Cardiac fibroblast (primary cell): ENCODE results near the gene ZNF418.
A peak's percentile ranks its signal among the peaks of the same experiment; 100 is the strongest.

Experiments
- DNase-seq, 2 donors: peaks; one replicate each; pipeline versions ENCODE4 v3.0.0 to v3.0.0-alpha.2; 2010; ENCODE audit warnings: low read depth in 2 of 2
- H3K4me3 ChIP-seq, 2 donors: replicated peaks in 1 of 2; 1 replicate in 1 of 2; 2 replicates in 1 of 2; pipeline ENCODE4 v1.5.1; 2011; ENCODE audit warnings: low read depth in 2 of 2, low read length in 2 of 2, mild to moderate bottlenecking in 2 of 2, moderate library complexity in 1 of 2
- TF ChIP-seq, protein P1 (sequence below): IDR thresholded peaks from one replicate; pipeline ENCODE4 v1.5.1; 2011; ENCODE audit warnings: low read depth, mild to moderate bottlenecking, low read length, inconsistent platforms

ZNF418 gene

DNA sequence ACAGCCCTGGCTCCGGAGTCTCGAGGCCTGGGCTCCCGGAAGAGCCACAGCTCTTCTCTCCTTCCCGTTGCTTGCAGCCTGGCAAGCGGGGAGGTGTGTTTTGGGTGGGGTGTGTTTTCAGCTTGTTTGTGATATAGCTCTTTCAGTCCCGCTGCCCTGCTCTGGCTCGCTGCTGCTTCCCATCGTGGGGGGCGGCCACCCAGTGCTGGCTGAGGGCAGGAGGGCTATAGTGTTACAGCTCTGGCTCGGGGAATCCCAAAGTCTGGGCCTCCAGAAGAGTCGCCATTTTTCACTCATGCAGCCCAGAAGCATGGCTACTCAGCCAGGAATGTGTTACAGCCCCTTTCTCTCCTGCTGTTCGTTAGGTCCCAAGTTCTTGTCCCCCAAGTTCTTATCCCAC, 14.5 kb upstream of the ZNF418 start:
- TF ChIP-seq, protein P1, sequence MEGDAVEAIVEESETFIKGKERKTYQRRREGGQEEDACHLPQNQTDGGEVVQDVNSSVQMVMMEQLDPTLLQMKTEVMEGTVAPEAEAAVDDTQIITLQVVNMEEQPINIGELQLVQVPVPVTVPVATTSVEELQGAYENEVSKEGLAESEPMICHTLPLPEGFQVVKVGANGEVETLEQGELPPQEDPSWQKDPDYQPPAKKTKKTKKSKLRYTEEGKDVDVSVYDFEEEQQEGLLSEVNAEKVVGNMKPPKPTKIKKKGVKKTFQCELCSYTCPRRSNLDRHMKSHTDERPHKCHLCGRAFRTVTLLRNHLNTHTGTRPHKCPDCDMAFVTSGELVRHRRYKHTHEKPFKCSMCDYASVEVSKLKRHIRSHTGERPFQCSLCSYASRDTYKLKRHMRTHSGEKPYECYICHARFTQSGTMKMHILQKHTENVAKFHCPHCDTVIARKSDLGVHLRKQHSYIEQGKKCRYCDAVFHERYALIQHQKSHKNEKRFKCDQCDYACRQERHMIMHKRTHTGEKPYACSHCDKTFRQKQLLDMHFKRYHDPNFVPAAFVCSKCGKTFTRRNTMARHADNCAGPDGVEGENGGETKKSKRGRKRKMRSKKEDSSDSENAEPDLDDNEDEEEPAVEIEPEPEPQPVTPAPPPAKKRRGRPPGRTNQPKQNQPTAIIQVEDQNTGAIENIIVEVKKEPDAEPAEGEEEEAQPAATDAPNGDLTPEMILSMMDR = no peak
- no peak for DNase-seq
- no peak overlapping the region for H3K4me3 ChIP-seq

DNA sequence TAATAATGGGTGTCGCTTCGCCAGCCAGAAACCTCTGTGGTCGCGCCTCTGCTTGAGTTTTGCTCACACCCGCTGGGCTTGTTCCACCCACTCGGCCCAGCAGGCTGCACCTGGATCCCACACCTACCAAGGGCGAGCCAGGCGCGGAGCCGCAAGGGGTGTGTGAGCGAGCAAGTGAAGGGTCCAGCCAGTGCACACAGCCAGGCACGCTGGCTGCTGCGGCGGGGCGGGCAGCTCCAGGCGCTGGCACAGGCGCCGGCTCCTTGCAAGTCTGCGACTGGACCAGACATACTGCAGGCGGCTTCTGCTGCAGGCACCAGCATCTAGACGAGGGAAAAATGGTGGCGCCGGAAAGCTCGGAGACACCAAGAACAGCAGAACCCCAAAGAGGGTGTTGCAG, 14.1 kb upstream of the ZNF418 start:
- H3K4me3 ChIP-seq = no peak overlapping the region
- DNase-seq = no peak
- TF ChIP-seq, protein P1 = no peak

DNA sequence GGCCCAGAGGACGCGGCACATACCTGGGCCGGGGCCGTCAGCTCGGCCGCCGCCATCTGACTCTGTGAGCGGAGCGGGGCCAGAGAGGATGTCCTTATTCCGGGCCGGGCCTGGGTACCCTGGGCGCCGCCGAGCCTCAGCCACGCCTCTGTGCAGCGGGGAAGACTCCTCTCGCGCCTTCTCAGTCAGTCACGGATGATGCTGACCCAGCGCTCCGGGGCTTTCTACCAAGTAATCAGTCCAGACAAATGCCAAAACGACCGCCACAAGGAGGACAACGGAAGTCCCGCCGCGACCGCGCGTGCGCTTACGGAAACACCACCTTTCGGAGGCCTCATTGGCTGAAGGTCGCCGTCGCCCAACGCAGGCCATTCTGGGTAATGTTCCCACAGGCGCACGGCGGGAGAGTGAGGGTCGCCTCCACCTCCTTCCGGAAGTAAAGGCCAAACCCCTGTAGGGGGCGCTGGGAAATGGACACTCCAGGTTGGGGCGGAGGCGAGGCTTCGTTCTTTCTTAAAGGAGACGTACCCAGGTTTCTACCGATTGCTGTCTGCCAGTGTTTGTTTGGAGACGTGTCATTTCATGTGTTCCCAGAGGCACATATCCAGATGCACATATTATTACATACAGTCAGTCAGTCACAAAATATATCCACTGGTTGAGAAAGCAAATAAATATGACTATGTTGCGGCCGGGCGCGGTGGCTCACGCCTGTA, 12.4 kb upstream of the ZNF418 start, which contains the start of gene ZNF256:
ZNF256 (minus strand) TSS at position 288 of the 716 bp plus-strand sequence; CDS start at position 56, 232 bp downstream.
- peak; percentile 95 to 96 for DNase-seq
- peak within 1 kb of the TSS; percentile 95 to 98 for H3K4me3 ChIP-seq
- TF ChIP-seq, protein P1 = peak; percentile 40

DNA sequence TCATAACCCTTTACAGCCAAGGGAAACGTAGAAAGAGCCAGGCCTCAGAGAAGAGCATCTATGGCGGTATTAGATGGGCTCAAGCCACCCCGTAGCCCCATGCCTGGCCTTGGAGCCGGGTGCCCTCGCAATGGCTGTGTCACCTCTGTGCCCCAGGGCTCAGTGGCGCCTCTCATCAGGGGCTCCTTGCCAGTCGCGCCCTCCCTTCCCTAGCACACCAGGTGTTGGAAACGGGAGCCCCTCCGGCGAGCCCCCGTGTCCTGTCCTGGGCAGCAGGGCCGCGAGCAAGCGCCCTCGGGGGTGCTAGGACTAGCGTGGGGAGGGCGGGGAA, 11.9 kb upstream of the ZNF418 start:
- DNase-seq = no peak
- TF ChIP-seq, protein P1 = no peak
- peak overlapping the region; percentile 95 to 98 for H3K4me3 ChIP-seq

DNA sequence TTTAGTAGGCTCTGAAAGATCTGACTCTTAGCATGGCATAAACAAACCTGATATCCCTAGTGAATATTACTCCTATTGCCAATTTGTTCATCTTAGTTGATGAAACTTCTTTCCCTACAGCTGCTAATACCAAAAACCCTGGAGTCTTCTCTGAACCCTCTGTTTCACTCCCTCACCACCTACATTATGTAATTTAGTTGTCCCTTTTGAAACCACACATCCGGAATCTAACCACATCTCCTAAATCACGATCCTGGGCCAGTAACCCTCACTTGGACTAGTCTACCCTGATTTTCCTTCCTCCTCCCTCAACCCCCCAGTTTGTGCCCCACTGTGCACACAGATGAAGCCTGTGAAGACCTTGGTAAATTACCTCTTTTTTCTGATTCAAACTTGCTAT, 11.1 kb upstream of the ZNF418 start:
- DNase-seq = no peak
- H3K4me3 ChIP-seq = peak overlapping the region; percentile 95 to 98
- TF ChIP-seq, protein P1 = no peak

DNA sequence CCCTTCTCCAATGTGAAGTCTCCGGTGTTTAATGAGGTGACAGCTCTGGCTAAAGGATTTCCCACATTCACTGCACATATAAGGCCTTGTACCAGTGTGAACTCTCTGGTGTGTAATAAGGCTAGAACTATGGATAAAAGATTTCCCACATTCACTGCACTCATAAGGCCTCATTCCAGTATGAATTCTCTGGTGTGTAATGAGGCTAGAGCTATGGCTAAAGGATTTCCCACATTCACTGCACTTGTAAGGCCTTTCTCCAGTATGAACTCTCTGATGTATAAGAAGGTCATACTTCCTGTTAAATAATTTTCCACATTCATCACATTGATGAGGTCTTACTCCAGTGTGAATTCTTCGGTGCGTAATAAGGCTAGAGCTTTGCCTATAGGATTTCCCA, 6.4 kb upstream of the ZNF418 start:
- no peak overlapping the region for H3K4me3 ChIP-seq
- TF ChIP-seq, protein P1 = no peak

DNA sequence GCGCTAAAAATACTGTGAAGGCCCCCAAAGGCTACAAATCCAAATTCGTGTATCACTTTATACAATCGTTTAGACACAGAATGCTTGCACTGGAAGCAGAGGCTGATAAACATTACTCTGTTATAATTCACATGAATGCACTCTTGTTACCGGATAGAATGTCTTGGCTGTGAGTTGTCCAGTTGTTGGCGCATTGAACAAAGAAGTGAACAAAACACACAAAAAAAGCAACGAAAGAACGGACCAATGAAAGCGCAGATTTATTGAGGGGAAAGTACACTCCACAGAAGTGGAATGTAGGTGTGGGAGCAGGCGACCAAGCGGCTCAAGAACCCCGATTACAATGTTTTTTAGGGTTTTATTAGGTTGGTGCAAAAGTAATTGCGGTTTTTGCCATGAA, 529 bp upstream of the ZNF418 start:
- no peak for DNase-seq
- TF ChIP-seq, protein P1 = no peak
- no peak overlapping the region for H3K4me3 ChIP-seq

More for the DNA sequence above, 6.4 kb upstream of the ZNF418 start:
- DNase-seq = no peak
